HG03196 (cell line): ENCODE measurements around the gene TTLL11.
"Not testable (repeated sequence)": the region's sequence is repeated elsewhere in the genome, so short reads cannot be mapped to it uniquely, and the experiment has no call there.

ENCODE experiments used
- ATAC-seq: cut with Tn5 transposase; IDR thresholded peaks from one replicate; pipeline ENCODE4 v1.9.1; 2021; ENCODE audit not compliant: unreplicated experiment

Gene TTLL11

DNA sequence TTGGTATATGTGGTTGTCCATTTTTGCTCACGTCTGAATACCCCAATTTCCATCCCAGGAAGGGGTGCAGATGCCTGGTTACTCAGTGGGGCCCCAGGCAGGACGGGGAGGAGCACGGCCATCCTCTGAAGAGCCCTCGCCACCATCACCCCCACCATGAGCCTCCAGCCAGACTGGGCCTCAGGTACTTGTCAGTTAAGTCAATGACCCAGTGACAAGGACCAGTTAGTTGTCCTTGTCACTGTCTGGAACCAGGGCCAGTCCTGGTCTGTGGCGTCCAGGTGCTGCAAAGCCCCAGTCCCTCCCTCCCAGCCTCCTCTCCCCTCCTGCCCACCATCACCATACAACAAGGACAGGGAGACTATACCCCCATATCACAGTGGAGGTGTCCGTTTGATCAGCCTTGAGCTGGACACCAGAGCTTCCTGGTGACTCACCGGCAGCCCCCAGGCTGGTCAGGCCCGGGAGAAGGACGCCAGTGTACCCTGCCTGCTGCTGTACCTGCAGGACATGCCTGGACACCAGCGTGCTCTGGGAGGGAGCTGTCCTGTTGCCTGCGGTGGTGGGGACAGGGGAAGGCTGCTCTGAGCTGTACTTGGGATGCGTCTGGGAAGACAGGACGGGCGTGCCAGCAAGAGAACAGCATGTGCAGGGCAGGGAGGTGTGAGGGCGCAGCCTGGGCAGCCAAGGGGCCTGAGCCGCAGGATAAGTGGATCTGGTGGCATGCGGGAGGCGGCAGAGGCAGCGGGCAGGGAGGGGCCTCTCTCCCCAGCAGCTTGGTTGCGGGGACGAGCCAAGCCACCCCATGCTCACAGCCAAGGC, 32.6 kb upstream of the TTLL11 start:
- ATAC-seq, result no peak

DNA sequence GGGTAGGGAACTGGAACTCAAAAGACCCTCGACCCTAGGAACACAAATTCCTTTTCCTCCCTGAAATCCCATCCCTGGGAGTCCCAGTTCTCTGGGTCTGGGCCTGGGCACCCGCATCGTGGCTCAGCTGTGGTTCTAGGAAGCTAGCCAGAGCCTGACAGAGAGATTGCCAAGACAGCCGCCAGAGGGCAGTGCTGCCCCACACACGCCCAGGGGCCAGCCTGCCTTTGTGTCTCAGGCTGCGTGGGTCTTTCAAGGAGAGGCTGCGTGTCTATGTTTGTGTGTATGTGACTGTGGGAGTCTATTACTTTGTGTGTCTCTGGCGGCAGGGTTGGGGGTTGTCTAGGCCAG, 32.0 kb upstream of the TTLL11 start:
- no peak for ATAC-seq

DNA sequence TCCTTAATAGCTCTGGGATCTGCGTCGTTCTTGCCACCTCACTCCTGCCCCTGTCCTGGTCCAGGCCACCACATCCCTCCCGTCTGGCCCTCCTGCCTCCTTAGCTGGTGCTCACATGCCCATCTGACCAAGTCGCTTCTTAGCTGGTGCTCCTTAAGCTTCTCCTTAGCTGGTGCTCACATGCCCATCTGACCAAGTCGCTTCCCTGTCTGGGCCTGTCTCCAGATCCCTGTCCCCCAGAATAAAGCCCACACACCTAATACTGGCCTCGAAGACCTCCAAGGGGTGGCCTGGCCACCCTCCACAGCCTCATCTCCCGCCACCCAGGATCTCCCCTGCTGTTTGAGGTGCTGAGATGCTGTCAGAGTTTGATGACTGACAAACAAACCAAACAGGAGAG, 31.4 kb upstream of the TTLL11 start:
- ATAC-seq, result no peak

DNA sequence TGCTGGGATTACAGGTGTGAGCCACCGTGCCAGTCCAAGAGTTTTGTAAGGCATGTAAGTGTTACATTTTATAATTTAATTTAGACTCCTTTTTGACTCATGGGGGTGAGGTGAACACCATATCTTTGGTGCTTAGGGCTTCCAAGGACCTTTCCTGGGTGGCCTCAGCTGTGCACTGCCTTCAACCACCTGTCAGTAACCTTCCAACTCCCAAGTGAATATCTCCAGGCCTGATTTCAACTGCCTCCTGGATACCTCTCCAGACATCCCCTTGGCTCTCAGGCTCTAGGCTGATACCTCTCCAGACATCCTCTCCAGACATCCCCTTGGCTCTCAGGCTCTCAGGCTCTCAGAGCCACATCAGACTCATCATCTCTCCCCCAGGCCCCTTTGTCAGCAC, 30.9 kb upstream of the TTLL11 start:
- no peak for ATAC-seq

DNA sequence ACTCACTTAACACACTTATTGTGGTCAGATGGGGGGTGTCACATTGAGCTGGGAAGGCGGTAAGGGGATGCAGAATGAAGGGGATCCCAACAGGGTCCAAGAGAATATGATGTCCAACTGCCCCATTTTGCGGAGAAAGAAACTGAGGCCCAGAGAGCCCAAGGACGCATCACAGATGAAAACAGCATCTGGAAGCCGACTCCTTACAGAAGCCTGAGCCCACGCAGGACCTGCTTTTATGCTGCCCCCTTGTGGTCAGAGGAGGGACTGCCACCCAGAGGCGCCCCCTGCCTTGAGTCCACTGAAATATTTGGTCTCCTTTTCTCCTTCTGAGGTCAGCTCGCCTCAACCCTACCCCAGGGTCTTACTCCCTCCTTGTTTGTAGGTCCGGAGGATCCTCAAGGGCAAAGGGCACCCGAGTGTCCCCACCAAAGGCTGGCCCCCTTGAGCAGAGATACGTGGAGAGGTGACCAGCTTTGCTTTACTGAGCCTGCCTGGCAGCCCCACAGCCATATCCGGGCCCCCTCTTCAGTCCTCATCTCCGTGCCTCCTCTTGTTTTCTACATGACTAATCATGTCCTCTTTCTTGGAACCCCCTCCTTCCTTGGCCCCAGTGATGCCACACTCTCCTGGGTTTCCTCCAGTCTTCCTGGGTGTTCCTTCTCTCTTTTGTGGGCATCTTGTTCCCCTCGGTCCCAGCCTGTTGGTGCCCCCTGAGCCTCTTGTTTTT, 30.0 kb upstream of the TTLL11 start:
- ATAC-seq, result no peak

DNA sequence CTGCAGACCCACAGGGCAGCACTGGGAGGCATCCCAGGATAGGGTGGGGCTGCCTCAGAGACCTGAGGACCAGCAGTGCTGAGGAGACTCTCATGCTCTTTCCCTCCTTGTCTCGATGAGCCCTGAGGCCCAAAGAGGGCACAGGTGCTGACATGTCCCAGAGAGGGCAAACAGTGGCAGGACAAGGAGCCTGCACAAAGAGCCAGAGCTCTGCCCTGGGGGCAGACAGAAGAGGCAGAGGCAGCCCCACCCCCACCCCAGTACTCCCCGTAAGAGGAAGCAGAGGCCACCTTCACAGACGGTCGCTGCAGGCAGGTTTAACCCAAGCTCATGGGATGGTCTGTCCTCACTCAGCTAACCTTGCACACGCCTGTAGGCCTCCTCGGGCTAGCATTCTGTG, 29.4 kb upstream of the TTLL11 start:
- no peak for ATAC-seq

DNA sequence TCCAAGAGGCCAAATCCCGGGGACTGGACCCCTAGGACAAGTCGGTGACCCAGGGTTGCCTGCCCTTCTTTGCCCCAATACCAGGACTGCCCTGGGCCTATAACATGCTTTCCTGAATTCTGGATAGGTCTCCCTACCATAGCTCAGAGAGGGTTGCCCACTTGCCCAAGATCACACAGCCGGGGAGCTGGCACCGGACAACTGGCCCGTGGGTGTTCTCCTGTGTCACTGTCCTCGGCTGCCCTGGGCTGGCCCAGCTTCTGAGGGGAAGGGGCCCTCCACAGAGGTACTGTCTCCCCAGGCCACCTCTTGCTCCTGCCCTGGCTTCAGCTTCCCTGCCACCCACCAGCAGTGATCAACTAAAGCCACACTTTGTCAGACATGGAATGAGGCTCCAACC, 28.8 kb upstream of the TTLL11 start:
- ATAC-seq, result no peak

DNA sequence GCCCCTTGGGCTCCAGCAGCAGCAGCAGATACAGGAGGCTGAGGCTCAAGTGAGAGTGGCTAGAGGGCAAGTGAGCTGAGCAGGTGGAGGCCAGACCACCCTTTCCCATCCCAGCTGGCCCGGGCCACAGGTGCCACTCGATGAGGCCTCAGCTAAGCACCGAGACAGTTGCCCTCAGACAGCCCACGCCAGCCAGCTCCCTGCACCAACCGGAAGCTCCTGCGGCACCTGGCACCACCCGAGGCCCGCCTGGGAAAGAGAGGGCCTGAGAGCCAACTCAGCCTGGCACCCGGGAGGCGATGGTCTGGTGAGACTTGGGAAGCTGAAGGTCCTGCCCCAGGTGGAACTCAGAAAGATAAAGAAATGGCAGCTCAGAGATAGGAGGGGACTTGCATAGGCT, 28.3 kb upstream of the TTLL11 start:
- ATAC-seq, result no peak

DNA sequence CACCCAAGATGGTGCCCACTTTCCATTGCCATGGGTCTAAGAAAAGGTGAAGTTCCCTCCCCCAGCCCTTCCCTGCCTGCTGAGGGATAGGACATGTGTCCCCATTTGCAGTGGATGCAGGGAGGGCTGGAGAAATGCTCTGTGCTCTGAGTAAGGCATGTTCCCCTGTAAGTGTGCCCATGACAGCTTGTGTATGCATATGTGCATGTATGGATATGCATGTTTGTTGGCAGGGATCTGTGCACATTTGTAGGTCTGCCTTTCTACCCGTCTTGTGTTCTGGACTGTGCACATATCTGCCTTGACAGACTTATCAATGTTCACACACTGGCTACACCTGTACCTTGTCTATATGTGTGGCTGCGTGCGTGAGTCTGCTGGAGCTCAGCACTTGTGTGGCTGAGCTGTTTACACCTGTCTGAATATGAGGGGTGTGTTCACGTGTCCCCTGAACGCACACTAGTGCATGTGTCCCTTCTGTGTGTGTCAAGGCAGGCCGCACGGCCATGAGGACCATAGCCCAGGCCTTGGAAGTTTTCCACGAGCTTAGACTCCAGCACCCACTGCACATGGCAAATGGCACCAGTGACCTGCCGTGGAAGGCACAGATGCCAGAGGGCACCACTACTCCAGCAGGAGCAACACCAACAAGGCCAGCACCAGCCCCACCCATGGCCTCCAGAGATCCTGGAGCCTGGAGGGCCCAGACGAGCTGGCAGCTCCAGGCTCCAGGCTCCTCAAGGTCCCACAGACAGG, 27.4 kb upstream of the TTLL11 start:
- ATAC-seq, result no peak

DNA sequence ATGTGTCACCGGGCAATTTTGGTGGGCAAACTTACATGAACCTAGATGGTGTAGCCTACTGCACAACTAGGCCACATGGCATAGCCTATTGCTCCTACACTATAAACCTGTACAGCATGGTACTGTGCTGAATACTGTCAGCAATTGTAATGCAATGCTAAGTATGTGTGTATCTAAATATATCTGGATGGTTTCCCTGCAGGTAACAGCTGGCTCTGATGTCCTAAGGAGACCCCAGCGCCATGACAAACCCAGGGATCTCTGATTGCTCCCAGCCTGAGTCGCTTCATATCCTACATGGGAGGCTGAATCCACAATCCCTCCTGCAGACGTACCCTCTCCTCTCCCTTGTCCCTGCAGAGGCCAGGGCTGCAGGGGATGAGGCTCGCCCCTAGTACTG, 26.6 kb upstream of the TTLL11 start:
- ATAC-seq, result no peak

DNA sequence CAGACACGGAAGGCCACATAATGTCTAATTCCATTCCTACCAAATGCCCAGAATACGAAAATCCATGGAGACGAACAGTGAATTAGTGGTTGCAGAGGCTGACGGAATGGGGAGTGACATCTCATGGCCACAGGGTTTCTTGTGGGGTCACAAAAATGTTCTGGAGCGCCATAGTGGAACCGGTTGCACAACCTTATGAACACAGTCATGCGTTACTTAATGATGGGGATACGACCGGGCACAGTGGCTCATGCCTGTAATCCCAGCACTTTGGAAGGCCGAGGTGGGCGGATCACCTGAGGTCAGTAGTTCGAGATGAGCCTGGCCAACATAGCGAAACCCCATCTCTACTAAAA, 26.0 kb upstream of the TTLL11 start:
- ATAC-seq, result no peak

DNA sequence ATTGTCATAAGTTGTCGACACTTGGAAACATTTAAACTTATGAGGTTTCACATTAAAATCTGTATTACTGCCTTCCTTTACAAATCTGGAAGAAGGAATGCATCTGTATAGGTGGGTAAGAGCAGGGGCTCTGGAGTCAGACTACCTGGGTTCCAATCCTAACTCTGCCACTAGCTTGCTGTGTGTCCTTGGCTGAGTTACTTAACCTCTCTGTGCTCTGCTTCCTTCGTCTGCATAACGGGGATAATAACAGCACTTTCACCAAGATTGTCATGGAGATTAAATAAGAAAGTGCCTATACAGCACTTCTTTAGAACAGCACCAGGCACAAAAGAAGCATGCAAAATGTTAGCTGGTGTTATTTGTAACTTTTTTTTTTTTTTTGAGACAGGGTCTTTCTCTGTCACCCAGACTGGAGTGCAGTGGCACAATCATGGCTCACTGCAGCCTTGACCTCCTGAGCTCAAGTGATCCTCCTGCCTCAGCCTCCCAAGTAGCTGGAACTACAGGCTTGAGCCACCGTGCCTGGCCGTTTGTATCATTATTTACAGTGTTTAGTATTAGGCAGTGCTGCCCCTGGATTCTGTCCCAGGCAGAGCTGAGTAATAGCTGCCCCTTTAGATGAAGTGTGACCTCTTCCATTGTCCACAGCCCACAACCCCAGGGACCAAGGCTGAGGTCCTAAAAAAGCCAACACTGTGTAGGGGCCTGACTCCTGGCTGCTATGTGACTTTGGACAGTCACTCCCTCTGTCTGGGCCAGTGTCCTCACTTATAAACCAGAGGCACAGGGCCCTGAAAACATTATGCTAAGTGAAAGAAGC, 25.4 kb upstream of the TTLL11 start:
- ATAC-seq, result no peak

DNA sequence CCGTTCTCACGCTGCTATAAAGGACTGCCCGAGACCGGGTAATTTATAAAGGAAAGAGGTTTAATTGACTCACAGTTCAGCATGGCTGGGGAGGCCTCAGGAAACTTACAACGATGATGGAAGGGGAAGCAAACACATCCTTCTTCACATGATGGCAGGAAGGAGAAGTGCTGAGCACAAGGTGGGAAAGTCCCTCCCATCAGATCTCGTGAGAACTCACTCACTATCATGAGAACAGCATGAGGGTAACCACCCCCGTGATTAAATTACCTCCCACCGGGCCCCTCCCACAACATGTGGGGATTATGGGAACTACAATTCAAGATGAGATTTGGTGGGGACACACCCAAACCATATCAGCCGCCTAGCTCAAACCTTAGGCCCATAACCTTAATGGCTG, 24.1 kb upstream of the TTLL11 start:
- ATAC-seq, result not testable (repeated sequence)

DNA sequence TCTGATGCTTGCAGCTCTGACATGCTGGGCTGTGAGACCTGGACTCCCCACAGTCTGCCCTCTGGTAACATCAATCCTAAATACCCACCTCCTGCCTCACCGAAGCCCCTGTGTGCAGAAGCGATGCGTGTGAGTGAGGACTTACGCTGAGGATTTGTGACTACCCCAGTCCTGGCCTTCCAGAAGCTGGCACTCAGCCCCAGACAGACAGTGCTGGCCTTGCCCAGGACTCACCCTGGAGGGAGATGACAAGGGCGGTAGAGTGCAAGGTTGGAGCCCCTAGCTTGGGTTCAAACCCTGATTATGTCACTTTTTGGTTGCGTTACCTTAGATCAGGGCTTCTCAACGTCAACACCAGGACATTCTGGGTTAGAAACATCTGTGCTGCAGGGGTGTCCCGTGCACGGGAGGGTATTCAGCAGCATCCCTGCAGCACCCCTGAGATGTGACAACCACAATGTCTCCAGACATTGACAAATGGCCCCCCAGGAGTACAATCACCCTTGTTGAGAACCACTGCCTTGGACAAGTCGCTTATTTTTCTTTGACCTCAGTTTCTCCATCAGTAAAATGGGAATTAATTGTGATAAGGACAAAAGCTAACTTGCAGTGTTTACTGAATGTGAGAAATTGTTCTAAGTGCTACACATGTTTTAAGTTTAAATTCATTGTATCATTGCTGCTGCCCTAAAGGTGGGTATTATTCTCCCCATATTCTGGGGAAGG, 23.5 kb upstream of the TTLL11 start:
- ATAC-seq, result no peak

DNA sequence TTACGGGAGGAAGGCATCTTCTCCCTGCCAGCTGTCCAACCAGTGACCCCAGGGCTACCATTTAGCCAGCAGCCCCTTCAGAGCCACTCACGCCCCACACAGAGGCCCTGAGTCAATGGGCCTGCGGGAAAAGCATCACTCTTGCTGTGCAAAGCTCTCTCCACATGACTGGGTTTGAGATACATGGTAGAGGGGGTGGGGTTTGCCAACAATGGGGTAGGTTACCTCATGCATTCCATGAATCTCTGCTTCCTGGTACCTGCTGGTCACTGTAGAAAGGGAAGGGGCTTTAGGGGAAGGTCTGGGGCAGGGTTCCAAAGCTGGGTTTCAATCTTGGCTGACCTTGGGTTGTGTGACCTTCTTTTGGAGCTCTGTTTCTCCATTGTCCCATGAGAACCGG, 22.9 kb upstream of the TTLL11 start:
- no peak for ATAC-seq

DNA sequence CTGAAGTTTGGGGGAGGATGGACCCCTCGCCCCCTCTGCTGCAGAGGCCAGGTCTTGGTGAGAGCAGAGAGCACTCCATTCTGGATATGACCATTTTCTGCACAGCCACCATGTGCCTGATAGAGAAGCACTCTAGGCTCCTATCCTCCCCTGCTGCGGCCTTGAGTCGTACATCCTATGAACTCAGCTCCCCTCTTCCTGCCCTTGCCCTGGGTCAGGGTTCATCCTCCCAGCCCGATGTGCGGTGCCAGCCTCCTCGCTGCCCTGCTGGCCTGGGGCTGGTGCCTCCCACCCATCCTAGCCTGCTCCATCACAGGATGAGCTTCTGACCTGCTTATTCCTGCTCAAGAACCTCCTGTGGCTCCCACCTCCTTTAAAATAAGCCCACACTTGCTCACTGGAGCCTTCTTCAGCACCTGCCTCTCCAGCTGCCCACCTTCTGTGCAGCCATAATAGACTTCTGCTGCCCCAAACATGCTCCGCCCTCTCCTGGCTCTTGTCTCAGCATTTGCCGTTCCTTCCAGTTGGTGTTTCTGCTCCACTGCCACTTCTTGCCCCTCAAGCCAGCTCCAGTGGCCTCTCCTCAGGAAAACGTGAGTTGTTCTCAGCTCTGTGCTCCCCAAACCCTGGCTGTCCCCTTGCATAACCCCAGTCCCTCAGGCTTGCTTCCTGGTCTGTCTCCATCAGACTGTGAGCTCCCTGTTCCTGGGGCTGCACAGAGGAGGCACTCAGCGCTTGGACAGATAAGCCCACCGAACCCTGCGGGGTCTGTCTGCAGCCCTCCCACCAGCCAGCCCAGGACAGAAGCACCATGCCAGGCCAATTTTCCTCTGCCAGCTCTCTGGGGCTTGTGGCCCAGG, 22.3 kb upstream of the TTLL11 start:
- no peak for ATAC-seq

DNA sequence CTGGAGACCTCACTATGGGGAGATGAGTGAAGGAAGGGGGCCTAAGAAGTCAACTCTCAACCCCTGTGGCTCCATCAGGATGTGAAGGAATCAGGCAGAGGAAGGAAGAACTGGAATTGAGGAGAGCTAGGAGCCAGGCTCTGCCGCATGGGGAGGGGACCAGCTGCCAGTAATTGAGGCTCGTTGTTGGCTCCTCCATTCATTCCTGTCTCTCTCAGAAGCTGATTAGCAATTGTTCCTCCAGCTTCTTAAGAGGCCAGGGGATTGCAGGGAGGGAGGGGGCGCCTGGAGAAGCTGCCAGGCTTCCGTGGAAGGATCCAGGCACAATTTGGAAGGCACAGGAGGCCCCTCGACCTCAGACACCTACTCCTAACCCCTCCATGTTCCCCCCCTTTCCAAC, 20.5 kb upstream of the TTLL11 start:
- ATAC-seq, result no peak

DNA sequence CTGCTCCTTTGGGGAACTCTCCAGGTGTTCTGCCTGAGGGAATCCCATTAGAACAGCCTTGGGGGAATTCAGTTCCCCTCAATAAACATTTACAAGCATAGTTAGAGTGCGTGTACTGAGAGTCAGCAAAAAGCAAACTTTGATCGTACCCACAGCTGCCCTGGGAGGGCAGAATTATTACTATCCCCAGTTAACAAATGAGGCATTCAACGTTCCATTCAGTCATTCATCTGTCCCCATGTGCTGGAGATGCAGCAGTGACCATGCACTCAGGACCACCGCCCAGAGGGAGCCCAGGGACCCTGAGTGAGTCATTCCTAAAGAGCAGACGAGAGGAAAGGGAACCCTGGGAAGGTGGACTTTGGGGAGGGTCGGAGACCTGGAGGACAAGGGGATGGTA, 19.1 kb upstream of the TTLL11 start:
- ATAC-seq, result no peak

DNA sequence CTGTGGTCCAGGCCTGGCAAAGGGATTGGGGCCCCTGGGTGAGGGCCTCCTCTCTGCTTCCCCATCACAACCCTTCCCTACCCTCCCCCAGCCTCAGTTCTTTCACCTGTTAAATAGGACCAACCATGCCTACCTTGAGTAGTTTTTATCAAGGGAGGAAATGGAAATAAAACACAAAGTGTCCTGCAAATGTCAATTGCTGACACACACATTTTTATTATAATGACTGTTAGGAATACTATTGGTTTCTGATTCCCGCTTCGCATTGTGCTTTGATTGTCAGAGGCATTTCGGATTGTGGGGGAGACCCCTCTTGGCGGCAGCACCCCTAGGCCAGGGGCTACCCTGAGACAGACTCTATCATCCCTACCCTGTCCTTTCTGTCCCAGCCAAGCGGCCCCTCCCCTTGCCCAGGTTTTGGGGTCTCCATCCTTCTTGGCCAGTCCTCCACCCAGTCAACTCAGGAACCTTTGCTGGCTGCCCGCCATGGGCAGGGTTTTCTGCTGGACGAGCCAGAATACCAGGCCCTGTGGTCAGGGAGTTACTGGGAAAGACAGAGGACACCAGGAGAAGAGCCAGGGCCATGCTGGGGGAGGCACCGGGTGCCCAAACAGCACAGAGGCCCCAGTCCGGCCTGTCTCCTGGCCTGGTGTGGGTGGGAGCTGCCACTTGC, 18.4 kb upstream of the TTLL11 start:
- ATAC-seq, result no peak
